ENCODE data around the gene GSS.

The GSS gene

GRCh38 chr20:34988191-34988540 is 32.6 kb upstream of the GSS start:
- in situ Hi-C loops (cut with HindIII; ENCODE audit: low sequenced_read_pairs) = no loop called here

GRCh38 chr20:34987288-34988190 is 31.9 kb upstream of the GSS start:
- TF ChIP-seq, protein P1, sequence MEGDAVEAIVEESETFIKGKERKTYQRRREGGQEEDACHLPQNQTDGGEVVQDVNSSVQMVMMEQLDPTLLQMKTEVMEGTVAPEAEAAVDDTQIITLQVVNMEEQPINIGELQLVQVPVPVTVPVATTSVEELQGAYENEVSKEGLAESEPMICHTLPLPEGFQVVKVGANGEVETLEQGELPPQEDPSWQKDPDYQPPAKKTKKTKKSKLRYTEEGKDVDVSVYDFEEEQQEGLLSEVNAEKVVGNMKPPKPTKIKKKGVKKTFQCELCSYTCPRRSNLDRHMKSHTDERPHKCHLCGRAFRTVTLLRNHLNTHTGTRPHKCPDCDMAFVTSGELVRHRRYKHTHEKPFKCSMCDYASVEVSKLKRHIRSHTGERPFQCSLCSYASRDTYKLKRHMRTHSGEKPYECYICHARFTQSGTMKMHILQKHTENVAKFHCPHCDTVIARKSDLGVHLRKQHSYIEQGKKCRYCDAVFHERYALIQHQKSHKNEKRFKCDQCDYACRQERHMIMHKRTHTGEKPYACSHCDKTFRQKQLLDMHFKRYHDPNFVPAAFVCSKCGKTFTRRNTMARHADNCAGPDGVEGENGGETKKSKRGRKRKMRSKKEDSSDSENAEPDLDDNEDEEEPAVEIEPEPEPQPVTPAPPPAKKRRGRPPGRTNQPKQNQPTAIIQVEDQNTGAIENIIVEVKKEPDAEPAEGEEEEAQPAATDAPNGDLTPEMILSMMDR (IDR thresholded peaks at IDR 0.05; ENCODE audit: low read depth, low read length) = no peak
- no peak overlapping the region for H3K4me3 ChIP-seq (ENCODE audit: low read depth, low read length)
- DNase-seq (ENCODE audit: low read depth, low spot score) = no peak
- in situ Hi-C loops (cut with HindIII; ENCODE audit: low sequenced_read_pairs) = no loop called here

More at GRCh38 chr20:34988191-34988540, 32.6 kb upstream of the GSS start:
- H3K4me3 ChIP-seq (ENCODE audit: low read depth, low read length) = no peak overlapping the region
- TF ChIP-seq, protein P1 (IDR thresholded peaks at IDR 0.05; ENCODE audit: low read depth, low read length) = no peak
- no peak for DNase-seq (ENCODE audit: low read depth, low spot score)

DNA sequence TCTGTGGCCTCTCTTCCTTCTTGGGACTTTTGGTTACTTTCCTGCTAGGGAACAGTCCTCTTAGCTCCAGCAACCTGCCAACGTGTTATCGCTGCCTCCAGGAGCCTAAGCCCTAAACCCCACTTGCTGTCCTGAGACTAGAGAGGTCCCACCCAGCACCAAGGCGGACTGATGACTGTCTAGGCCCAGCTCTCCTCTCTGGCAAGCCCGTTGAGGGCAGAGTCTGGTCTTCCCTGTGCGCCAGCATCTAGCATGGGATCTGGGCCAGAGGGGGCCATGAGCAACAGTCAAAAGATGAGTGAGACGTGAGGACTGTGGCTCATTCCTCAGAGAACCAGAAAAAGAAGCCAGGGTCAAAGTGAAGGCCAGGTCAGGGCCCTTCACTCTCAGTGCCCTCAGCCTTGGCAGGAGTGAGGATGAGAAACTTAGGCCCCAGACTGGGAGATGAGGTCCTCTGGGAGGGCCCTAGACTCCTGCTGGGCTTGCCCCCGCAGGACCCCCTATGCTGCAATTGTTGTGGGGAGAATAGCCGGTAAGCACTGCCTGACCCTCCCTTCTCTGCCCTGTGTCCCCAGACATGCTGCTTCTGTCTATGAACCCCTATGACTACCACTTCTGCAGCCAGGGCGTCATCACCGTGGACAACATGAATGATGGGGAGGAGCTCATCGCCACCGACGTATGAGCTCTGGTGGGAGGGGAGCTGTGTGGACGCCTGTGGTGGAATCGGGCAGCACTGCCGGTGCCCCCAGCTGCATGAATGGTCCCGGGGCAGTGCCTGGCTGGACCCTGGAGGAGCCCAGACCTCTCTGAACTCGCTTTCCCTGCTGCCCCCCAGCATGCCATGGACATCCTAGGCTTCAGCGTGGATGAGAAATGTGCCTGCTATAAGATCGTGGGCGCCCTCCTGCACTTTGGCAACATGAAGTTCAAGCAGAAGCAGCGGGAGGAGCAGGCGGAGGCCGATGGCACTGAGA is 31.0 kb upstream of the GSS start:
- H3K4me3 ChIP-seq (ENCODE audit: low read depth, low read length) = no peak overlapping the region
- in situ Hi-C loops (cut with HindIII; ENCODE audit: low sequenced_read_pairs) = no loop called here
- DNase-seq (ENCODE audit: low read depth, low spot score) = no peak
- TF ChIP-seq, protein P1 (IDR thresholded peaks at IDR 0.05; ENCODE audit: low read depth, low read length) = no peak

DNA sequence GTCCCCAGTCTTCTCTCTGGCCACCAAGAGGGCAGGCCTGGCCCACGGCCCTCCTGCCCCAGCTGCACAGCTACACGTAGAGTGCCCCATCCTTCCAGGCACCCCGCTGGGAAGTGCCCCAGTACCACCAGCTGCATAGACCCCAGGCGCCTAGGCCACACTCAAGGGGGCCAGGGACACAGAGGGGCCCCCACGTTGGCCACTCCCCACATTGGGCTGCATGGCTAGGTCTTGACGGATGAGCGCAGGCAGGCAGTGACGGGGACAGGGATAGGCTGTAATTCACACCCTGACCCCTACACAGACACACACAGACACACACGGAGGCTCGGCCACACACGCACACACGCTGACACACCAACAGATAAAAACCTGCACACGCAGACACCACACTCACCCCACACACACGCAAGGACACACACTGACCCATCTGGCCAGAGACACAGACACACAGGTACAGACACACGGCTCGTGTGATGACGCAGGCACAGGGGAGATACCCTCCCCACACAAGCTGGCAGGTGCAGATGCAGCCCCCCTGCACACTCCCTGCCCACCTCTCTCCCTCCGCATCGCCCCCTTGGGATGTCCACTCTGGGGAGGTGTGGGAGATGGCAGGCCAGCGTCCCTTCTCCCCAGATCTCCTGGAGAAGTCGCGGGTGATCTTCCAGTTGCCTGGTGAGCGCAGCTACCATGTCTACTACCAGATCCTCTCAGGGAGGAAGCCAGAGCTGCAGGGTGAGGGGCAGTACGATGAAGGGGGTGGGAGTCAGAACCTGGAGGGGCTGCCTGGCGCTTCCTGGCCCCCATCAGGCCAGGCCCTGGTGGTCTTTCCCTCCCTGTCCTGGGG is 30.1 kb upstream of the GSS start:
- no peak for DNase-seq (ENCODE audit: low read depth, low spot score)
- in situ Hi-C loops (cut with HindIII; ENCODE audit: low sequenced_read_pairs) = no loop called here
- TF ChIP-seq, protein P1 (IDR thresholded peaks at IDR 0.05; ENCODE audit: low read depth, low read length) = no peak
- H3K4me3 ChIP-seq (ENCODE audit: low read depth, low read length) = no peak overlapping the region

- in situ Hi-C loops (cut with HindIII; ENCODE audit: low sequenced_read_pairs) = no loop called here
- H3K4me3 ChIP-seq (ENCODE audit: low read depth, low read length) = no peak overlapping the region
- TF ChIP-seq, protein P1 (IDR thresholded peaks at IDR 0.05; ENCODE audit: low read depth, low read length) = no peak
- DNase-seq (ENCODE audit: low read depth, low spot score) = no peak
These were observed 29.2 kb upstream of the GSS start for GRCh38 chr20:34984756-34985261.

Data from astrocyte of the spinal cord (primary cell).